Body of pancreas (tissue), 4 donors: ENCODE results near the gene SDCBP2.

Source experiments
- POLR2A ChIP-seq, 3 donors: fragments of 450-650 bp; IDR thresholded peaks; one replicate each; pipeline ENCODE4 v1.6.1; 2016; ENCODE audit warnings: antibody characterized with exemption in 3 of 3, mild to moderate bottlenecking in 2 of 3
- TF ChIP-seq, protein P1 (sequence below), 7 experiments: fragments of 450-650 bp in 4 of 7; fragments of 200-600 bp in 3 of 7; sonication (generic) in 3 of 7; IDR thresholded peaks; one replicate each; pipeline ENCODE4 v1.5.1; 2016 to 2019; ENCODE audit warnings: antibody characterized with exemption in 7 of 7

DNA sequence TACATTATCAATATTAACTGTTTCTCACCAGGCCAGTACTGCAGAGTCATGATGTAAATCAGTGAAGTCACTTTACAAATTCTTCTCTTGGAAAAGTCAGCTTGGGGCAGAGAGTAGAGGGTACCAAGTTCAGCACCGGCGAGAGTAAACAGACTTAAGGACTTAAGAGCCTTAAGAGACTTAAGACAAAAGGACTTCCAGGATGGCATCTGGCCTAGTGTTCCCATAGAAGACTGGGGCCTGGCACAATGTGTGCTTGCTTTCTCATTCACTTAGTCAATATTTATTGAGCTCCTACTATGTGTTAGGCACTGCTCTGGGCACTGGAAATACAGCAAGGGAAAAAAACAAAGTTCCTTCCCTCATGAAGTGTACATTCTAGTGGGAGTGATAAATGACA, 64.2 kb downstream of the SDCBP2 start:
- TF ChIP-seq, protein P1, sequence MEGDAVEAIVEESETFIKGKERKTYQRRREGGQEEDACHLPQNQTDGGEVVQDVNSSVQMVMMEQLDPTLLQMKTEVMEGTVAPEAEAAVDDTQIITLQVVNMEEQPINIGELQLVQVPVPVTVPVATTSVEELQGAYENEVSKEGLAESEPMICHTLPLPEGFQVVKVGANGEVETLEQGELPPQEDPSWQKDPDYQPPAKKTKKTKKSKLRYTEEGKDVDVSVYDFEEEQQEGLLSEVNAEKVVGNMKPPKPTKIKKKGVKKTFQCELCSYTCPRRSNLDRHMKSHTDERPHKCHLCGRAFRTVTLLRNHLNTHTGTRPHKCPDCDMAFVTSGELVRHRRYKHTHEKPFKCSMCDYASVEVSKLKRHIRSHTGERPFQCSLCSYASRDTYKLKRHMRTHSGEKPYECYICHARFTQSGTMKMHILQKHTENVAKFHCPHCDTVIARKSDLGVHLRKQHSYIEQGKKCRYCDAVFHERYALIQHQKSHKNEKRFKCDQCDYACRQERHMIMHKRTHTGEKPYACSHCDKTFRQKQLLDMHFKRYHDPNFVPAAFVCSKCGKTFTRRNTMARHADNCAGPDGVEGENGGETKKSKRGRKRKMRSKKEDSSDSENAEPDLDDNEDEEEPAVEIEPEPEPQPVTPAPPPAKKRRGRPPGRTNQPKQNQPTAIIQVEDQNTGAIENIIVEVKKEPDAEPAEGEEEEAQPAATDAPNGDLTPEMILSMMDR (IDR thresholded peaks at IDR 0.05): no peak
- TF ChIP-seq POLR2A (IDR thresholded peaks at IDR 0.05): no peak
